Upper lobe of left lung (tissue), 6 donors: ENCODE measurements around the gene GSN. TPM values are rescaled to one million over a fixed set of nuclear protein-coding genes. Genes with fewer than 3 reads are reported as not detected.

Experiments used
- ATAC-seq, 2 donors: fragments of 200-7000 bp; cut with Tn5 transposase; one replicate each; pipeline ENCODE4 v1.9.1; 2022; ENCODE audit warnings: mild to moderate bottlenecking in 2 of 2, moderate library complexity in 2 of 2; ENCODE audit not compliant: low FRiP score in 2 of 2
- DNase-seq, 2 donors: peaks; one replicate each; pipeline ENCODE4 v3.0.0-alpha.2; 2019 to 2020
- H3K27ac ChIP-seq, 4 donors: fragments of 200-600 bp; sonication (generic); one replicate each; pipeline ENCODE4 v1.5.1; 2016 to 2019
- H3K27me3 ChIP-seq, 4 donors: fragments of 200-600 bp; sonication (generic); one replicate each; pipeline ENCODE4 v1.5.1; 2017 to 2019
- H3K36me3 ChIP-seq, 4 donors: fragments of 200-600 bp; sonication (generic); one replicate each; pipeline ENCODE4 v1.5.1; 2016 to 2019
- H3K4me1 ChIP-seq, 4 donors: fragments of 200-600 bp; sonication (generic); one replicate each; pipeline ENCODE4 v1.5.1; 2018 to 2019
- H3K4me3 ChIP-seq, 4 donors: fragments of 200-600 bp; sonication (generic); one replicate each; pipeline ENCODE4 v1.5.1; 2017 to 2019; ENCODE audit warnings: mild to moderate bottlenecking in 2 of 4, moderate library complexity in 1 of 4
- H3K9me3 ChIP-seq, 4 donors: fragments of 200-600 bp; sonication (generic); one replicate each; pipeline ENCODE4 v1.5.1; 2018 to 2019
- CTCF ChIP-seq, 6 experiments: fragments of 450-650 bp in 4 of 6; fragments of 200-600 bp in 2 of 6; sonication (generic) in 2 of 6; IDR thresholded peaks; one replicate each; pipeline ENCODE4 v1.5.1; 2016 to 2019; ENCODE audit warnings: antibody characterized with exemption in 6 of 6
- EP300 ChIP-seq, 4 donors: sonication (generic); formaldehyde crosslinking; IDR thresholded peaks; one replicate each; pipeline ENCODE4 v1.5.1; 2017; ENCODE audit warnings: antibody characterized with exemption in 4 of 4, control low read depth in 2 of 4
- POLR2A ChIP-seq, 4 donors: fragments of 450-650 bp; IDR thresholded peaks; one replicate each; pipeline ENCODE4 v1.5.1; 2016 to 2017; ENCODE audit warnings: antibody characterized with exemption in 4 of 4, mild to moderate bottlenecking in 2 of 4
- POLR2AphosphoS5 ChIP-seq, 2 donors: sonication (generic); formaldehyde crosslinking; IDR thresholded peaks; one replicate each; pipeline ENCODE4 v1.5.1; 2017; ENCODE audit warnings: antibody characterized with exemption in 2 of 2
- WGBS, 2 donors: methylation state at CpG; one replicate each; pipeline ENCODE4 v1.1.5; 2017 to 2018; 5-methylcytosine and 5-hydroxymethylcytosine counted together
- total RNA-seq, 6 donors: library from RNA; depleted of rRNA in 4 of 6; stranded (reverse); fragments of >200 nt in 4 of 6; gene quantifications; one replicate each; pipeline versions ENCODE4 v1.1.0 to v1.2.1, GENCODE V29; 2016 to 2021
- donor health status: DM: no; HTN: no; CAD: no; lungs with moderate emphysema.
- donor health status: DM: no; HTN: yes; CAD: no; lungs with severe emphysema.

The GSN gene
- total RNA-seq, 6 donors from 2014 or later, result 217 to 935 (median 648) TPM

GRCh38 chr9:121328876-121329681 lies 61.1 kb downstream of the GSN start:
- TF ChIP-seq POLR2A (IDR thresholded peaks at IDR 0.05), result no peak
- no peak for TF ChIP-seq POLR2AphosphoS5 (IDR thresholded peaks at IDR 0.05)
- TF ChIP-seq CTCF (IDR thresholded peaks at IDR 0.05), result no peak
- TF ChIP-seq EP300 (IDR thresholded peaks at IDR 0.05), result no peak
- Histone ChIP-seq H3K4me3 (no peak overlapping the region), H3K36me3 (peaks cover 36 to 100% (median 87%) of the 10 kb centered on the region in 4 donors), H3K27me3 (no peaks in the 10 kb centered on the region), H3K9me3 (no peaks in the 10 kb centered on the region), H3K27ac (peak overlapping the region; percentile 3 to 89 (median 74)), H3K4me1 (peaks cover 35 to 59% (median 46%) of the 10 kb centered on the region in 4 donors)
- 83 to 84% methylated on average over 10 to 16 of the region's 16 CpGs for WGBS, 2 donors
- ATAC-seq, result no peak
- peak in 1 of 2 donors; percentile 35 for DNase-seq

GRCh38 chr9:121331549-121331948 lies 63.6 kb downstream of the GSN start:
- Histone ChIP-seq H3K4me3 (no peak overlapping the region), H3K4me1 (peaks cover 20 to 37% (median 26%) of the 10 kb centered on the region in 4 donors), H3K36me3 (peaks cover 30 to 99% (median 73%) of the 10 kb centered on the region in 4 donors), H3K27me3 (no peaks in the 10 kb centered on the region), H3K9me3 (no peaks in the 10 kb centered on the region), H3K27ac (peak overlapping the region; percentile 17 to 73 (median 66))
- TF ChIP-seq CTCF (IDR thresholded peaks at IDR 0.05), result peak in 1 of 6 experiments; percentile 12
- TF ChIP-seq EP300 (IDR thresholded peaks at IDR 0.05), result no peak
- TF ChIP-seq POLR2AphosphoS5 (IDR thresholded peaks at IDR 0.05), result peak in 1 of 2 donors; percentile 25
- TF ChIP-seq POLR2A (IDR thresholded peaks at IDR 0.05), result no peak
- no peak for DNase-seq
- no peak for ATAC-seq
- WGBS, 2 donors, result 67 to 80% methylated on average over 3 of the region's 3 CpGs

DNA sequence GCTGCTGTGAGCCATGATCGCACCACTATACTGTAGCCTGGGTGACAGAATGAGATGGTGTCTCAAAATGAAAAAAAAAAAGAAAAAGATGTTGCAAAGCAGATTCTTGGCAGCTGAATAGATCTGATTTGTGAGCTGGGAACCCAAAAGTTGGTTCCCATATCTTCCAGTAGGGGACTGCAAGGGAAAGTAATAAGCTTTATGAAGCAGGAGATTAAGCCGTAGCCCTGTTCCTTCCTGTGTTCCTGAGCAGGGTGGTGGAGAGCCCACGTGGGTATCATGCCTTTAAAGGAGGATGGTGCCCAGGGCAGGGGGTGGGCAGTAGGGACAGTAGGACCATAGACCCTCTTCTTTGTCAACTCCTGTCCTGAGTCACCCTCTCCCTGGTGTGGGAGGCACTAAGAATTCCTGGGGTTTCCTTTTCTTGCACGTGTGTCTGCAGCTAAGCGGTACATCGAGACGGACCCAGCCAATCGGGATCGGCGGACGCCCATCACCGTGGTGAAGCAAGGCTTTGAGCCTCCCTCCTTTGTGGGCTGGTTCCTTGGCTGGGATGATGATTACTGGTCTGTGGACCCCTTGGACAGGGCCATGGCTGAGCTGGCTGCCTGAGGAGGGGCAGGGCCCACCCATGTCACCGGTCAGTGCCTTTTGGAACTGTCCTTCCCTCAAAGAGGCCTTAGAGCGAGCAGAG lies 64.2 kb downstream of the GSN start:
- whole genome bisulfite sequencing, 2 donors, result 70 to 71% methylated on average over 10 to 14 of the region's 14 CpGs
- TF ChIP-seq POLR2AphosphoS5 (IDR thresholded peaks at IDR 0.05), result no peak
- peak in 4 of 6 experiments; percentile 14 to 41 (median 26) for TF ChIP-seq CTCF (IDR thresholded peaks at IDR 0.05)
- no peak overlapping the region for H3K4me3 ChIP-seq
- peak overlapping the region; percentile 50 to 73 (median 66) for H3K27ac ChIP-seq
- ATAC-seq, result peak in 1 of 2 donors; percentile 31
- H3K4me1 ChIP-seq, result peaks cover 19 to 31% (median 24%) of the 10 kb centered on the region in 4 donors
- no peaks in the 10 kb centered on the region for H3K27me3 ChIP-seq
- peak in 1 of 2 donors; percentile 77 for DNase-seq
- peaks cover 30 to 99% (median 71%) of the 10 kb centered on the region in 4 donors for H3K36me3 ChIP-seq
- no peaks in the 10 kb centered on the region for H3K9me3 ChIP-seq

DNA sequence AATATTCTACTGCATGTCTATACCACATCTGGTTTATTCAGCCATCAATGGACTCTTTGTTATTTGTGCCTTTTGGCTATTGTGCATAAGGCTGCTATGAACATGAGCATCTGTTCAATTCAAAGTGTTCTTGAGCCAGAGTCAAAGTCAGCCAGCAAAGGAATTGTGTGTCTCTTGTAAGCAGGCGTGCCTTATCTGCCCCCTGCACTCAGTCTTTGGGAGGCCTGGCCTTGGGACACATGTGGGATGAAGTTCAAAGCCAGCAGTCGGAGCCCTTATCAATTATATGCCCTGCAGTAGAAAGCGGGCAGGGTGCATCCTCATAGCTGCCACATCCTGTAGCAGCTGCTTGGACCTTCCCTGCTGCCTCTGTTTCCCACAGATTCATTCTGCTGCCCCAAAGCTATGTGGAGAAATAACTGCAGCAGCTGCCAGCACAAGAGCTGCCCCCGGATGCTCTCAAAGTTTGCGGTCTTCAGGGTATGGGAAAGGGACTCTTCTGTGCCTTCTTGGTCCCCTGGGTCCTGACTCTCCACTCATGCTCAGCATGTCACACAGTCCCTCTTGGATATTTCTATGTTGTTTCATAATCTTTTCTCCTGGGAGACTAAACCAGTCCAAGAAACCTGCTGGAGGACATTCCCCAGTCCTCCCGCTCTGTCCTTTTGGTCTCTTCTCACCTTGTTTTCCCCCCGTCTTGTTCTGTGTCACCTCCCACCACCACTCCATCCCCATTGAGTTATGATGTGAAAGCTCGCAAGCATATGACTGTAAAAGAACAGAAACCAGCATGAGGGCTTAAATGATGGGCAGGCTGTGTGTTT lies 66.2 kb downstream of the GSN start:
- Histone ChIP-seq H3K27me3 (no peaks in the 10 kb centered on the region), H3K4me3 (no peak overlapping the region), H3K9me3 (no peaks in the 10 kb centered on the region), H3K36me3 (peaks cover 24 to 99% (median 62%) of the 10 kb centered on the region in 4 donors), H3K4me1 (peaks cover 9 to 21% (median 16%) of the 10 kb centered on the region in 4 donors), H3K27ac (peak overlapping the region in 3 of 4 donors; percentile 30 to 70 (median 38))
- WGBS, 2 donors, result 82 to 89% methylated on average over 8 of the region's 8 CpGs
- TF ChIP-seq CTCF (IDR thresholded peaks at IDR 0.05), result no peak
- TF ChIP-seq EP300 (IDR thresholded peaks at IDR 0.05), result no peak
- no peak for TF ChIP-seq POLR2A (IDR thresholded peaks at IDR 0.05)
- TF ChIP-seq POLR2AphosphoS5 (IDR thresholded peaks at IDR 0.05), result no peak
- DNase-seq (no peak), ATAC-seq (no peak)
